Middle frontal gyrus (tissue), 1 donor: ENCODE results near the gene MOB3B.

Source experiments
- DNase-seq: peaks from one replicate; pipeline ENCODE4 v3.0.0-alpha.2; 2015; ENCODE audit warnings: low spot score; ENCODE audit errors: extremely low spot score

MOB3B gene

DNA sequence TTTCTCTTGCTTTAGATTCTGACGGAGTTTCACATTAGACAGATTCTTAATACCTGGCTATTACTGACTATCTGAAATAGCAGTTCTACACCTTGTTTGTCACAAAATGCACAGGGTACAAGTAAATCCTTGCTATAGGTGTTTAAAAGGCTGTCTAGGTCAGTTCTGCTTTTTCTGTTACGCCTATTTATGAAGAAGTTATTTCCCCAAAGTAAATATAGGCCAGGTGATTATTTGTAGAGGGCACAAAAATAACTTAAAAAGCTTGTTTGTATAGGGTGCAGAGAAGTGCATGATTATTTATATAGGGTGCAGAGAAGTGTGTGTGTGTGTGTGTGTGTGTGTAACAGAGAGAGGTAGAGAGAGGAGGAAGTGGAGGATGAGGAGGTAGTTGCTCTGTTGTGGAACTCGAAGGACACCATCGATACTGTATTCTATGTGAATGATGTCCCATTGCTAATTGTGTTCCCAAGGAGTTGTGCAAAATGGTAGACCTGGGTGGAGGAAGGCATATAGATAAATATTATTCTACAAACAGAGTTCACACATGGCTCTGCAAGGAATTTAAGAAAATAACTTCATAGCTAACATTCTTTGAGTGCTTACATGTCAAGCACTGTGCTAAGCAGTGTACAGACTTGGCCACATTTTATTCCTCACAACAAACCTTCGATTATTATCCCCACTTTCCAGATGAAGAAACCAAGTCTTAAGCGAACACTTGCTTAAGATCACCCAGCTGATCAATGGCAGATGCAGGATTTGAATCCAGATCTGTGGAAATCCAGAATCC lies 136.4 kb downstream of the MOB3B start:
- no peak for DNase-seq

GRCh38 chr9:27392451-27392850 lies 137.2 kb downstream of the MOB3B start:
- DNase-seq, result no peak

DNA sequence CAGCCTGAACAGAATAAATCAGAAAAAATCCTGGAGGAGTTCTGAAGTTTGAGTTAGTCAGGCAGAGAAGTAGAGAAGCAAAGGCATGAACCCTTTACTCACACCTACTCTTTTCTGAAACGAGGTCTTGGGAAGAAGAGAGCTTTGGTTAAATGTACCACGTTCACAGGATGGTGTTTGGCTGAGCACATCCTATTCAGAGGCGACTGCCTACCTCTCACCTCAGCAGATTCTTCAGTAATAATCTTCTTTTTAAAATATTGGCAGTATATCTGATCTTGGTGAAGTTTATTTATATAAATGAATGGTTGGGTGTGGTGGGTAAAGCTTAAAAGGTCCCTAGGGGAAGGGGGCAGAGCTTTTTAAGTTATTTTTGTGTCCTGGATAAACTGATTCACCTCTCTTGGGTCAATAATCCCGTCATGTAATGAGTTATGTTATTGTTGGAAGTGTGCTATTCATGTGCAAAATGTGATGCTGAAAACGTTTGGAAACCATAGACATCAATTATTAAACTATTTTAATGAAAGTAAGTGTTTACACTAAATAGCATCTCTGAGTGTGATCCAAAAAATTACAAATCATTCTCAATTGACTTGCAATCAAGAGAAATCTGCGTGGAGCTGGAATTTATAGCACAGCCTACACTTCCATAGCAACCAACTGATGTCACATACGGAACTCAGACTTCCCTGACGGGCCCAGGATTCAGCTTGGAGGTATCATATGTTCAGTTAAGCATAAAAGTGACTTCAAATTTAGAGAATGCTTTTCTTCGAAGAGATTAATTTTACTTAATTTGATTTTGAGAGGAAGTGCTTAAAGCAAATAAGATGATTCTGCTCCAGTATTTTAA lies 138.3 kb downstream of the MOB3B start:
- peak; percentile 55 for DNase-seq

DNA sequence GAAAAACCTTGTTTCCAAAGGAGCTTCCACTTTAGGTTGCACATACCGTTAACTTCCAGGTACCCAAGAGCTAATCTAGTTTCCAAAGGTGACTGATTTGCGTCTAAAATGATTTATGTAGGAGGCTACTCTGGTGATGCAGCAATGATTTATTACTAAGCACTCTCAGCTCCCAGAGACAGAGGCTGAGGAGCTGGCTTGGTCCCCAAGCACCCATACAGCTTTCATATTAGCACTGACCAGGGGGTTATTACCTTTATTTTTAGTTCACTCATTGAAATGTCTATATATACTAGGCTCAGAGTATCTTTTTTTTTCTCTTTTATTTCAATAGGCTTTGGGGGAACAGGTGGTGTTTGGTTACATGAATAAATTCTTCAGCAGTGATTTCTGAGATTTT lies 141.5 kb downstream of the MOB3B start:
- no peak for DNase-seq

- no peak for DNase-seq
Measured at GRCh38 chr9:27387722-27388121, 141.9 kb downstream of the MOB3B start.

DNA sequence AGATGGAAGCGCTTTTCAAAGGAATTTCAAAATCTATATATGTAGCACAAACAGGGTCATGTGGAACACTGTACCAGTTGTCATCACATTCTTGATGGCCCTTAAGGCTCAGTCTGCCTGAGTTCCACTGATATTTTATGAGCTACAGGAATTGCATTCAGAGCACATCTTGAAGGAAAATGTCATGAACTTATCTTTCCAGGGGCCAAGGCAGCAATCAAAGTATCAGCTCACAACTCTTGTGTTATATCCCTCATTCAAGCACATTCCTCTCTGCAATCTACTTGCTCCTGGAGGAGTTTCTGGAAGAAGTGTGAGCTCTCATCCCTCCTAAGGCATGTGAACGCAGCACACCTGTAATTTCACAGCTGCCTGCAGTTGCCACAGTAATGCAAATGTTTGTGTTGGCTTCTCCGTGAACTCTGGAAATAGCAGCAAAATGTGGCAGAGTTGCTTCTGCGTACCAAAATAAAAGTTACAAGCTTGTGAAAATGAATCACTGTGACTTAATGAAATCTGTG lies 143.0 kb downstream of the MOB3B start:
- no peak for DNase-seq

- DNase-seq, result no peak
Measured at GRCh38 chr9:27385606-27386322, 143.8 kb downstream of the MOB3B start.

GRCh38 chr9:27384262-27385014 lies 145.2 kb downstream of the MOB3B start:
- no peak for DNase-seq

DNA sequence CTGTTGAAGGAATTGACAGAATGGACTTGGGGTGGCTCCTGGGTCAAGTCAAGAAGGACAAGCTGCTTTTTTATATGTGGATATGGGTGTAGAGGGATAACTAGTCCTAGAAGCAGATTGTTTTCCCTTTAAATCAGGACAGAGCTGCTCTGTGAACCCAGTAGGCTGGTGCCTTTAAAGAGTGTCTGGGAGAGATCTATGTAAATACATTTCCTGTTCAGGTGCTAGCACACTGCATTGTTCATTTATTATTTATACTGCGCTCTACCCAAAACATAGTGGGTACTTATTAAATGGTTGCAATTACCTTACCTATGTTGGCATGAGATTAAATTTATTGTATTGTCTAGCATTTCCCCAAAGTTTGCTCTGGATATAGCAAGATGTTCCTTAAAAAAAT lies 146.1 kb downstream of the MOB3B start:
- no peak for DNase-seq

DNA sequence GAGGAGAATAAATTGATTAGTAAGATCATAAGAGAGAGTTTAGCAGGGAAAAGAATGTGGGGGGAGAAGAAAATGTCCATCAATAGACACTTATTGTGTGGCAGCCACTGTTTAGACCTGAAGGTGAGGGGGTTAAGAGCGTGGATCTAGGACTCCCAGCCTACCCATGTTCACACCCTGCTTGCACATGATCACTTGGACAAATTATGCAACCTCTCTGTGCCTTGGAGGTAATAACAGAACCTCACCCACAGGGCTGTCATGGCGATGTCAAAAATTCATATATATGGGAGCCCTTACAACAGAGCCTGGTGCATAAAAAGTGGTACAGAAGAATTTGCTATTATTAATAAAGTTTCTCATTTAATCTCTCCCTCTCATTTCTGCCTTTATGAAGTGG lies 146.6 kb downstream of the MOB3B start:
- DNase-seq, result no peak

- no peak for DNase-seq
Measured at GRCh38 chr9:27382308-27382707, 147.3 kb downstream of the MOB3B start.

- no peak for DNase-seq
Measured at GRCh38 chr9:27379311-27380251, 150.0 kb downstream of the MOB3B start.

- no peak for DNase-seq
Measured at GRCh38 chr9:27377811-27378456, 151.7 kb downstream of the MOB3B start.

GRCh38 chr9:27377147-27377807 lies 152.3 kb downstream of the MOB3B start:
- DNase-seq, result no peak

GRCh38 chr9:27373851-27374250 lies 155.8 kb downstream of the MOB3B start:
- no peak for DNase-seq

DNA sequence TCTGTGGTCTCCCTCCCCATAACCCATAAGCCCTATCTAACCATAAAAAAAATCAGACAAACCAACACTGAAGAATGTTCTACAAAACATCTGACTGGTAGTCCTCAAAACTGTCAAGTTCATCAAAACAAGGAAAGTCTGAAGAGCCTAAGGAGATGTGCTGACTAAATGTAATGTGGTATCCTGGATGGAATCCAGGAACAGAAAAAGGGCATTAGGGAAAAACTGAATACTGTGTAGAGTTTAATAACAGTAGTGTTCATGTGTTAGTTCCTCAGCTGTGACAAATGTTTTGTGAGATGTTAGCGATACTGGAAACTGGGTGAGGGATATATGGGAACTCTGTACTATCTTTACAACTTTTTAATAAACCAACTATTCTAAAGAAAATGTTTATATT lies 157.0 kb downstream of the MOB3B start:
- DNase-seq, result no peak

- DNase-seq, result no peak
Measured at GRCh38 chr9:27371382-27371781, 158.2 kb downstream of the MOB3B start.

DNA sequence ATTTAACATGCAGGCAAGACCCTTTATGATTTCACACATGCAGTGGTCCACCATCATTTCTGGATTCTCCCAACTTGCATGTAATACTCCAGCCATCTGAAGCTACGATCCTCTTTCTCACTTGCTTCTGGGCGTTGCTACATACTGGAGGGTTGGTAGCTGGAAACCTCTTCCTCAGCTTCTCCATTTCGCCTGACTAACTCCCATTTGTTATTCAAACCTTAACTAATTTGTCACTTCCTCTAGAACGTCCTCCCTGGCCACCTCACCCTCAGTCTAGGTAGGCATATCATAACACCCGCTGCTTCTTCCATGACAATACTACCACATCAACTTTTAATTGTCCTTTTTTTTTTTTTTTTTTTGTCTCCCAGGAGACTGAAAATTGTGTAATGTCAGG lies 160.0 kb downstream of the MOB3B start:
- DNase-seq, result no peak
